Effector memory CD4-positive, alpha-beta T cell (primary cell): ENCODE results near the gene NKG7.
A peak's percentile ranks its signal among the peaks of the same experiment; 100 is the strongest.

Experiments
- DNase-seq, 3 donors: peaks; one replicate each; pipeline ENCODE4 v3.0.0-alpha.2; 2020
- H3K27ac ChIP-seq: 2 replicates; pipeline ENCODE4 v1.7.0; 2013; ENCODE audit warnings: mild to moderate bottlenecking, low read length, moderate library complexity; ENCODE audit not compliant: insufficient read depth, poor library complexity, severe bottlenecking
- H3K27me3 ChIP-seq: replicated peaks from 2 replicates; pipeline ENCODE4 v1.7.0; 2013; ENCODE audit warnings: mild to moderate bottlenecking, low read length; ENCODE audit not compliant: insufficient read depth, control insufficient read depth, poor library complexity, severe bottlenecking
- H3K36me3 ChIP-seq: 2 replicates; pipeline ENCODE4 v1.7.0; 2013; ENCODE audit warnings: mild to moderate bottlenecking, low read length, moderate library complexity; ENCODE audit not compliant: control insufficient read depth, insufficient read depth
- H3K4me1 ChIP-seq: 2 replicates; pipeline ENCODE4 v1.7.0; 2013; ENCODE audit warnings: low read length, mild to moderate bottlenecking; ENCODE audit not compliant: control insufficient read depth, insufficient read depth, poor library complexity, severe bottlenecking
- H3K4me3 ChIP-seq: 2 replicates; pipeline ENCODE4 v1.7.0; 2013; ENCODE audit warnings: low read length, low read depth, mild to moderate bottlenecking; ENCODE audit not compliant: insufficient read depth, poor library complexity, severe bottlenecking
- H3K9me3 ChIP-seq: 2 replicates; pipeline ENCODE4 v1.7.0; 2013; ENCODE audit warnings: mild to moderate bottlenecking, low read length, moderate library complexity; ENCODE audit not compliant: control insufficient read depth

NKG7 gene

DNA sequence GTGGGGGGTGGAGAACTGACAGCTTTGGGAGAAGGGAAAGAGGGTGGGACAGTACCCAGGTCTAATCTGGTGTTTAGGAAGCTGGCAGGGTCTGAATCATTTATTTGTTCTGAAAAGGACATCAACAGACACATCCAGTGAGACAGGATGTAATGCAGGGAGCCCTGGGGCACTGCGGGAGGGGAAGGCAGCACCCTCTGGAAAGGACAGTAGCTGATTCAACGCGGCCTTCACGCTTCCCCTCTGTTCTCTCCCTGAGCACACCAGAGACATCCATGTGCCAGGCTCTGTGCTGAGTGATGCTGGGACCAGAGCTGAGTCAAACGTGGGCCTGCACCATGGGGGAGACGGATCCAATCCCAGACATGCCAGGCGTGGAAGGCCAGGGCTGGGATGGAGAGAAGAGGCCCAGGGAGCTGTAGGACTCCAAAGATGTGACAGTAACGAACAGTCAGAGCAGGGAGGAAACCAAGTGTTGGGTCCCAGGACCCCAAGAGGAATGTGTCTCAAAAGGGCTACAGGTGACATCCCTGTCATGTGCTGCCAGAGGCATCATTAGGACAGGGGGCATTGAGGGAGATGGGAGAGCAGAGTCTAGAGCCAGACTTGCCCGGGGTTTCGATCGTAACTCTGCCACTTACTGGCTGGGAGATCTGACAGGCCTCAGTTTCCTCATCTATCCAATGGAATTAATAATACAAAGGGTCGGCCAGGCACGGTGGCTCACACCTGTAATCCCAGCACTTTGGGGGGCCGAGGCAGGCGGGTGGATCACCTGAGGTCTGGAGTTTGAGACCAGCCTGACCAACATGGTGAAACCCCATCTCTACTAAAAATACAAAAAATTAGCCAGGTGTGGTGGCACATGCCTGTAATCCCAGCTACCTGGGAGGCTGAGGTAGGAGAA, 8.0 kb downstream of the NKG7 start:
- peaks cover 26% of the 10 kb centered on the region for H3K4me1 ChIP-seq
- no peak overlapping the region for H3K4me3 ChIP-seq
- no peaks in the 10 kb centered on the region for H3K9me3 ChIP-seq
- H3K27ac ChIP-seq, result no peak overlapping the region
- DNase-seq, result no peak
- no peaks in the 10 kb centered on the region for H3K36me3 ChIP-seq
- H3K27me3 ChIP-seq, result no peaks in the 10 kb centered on the region

DNA sequence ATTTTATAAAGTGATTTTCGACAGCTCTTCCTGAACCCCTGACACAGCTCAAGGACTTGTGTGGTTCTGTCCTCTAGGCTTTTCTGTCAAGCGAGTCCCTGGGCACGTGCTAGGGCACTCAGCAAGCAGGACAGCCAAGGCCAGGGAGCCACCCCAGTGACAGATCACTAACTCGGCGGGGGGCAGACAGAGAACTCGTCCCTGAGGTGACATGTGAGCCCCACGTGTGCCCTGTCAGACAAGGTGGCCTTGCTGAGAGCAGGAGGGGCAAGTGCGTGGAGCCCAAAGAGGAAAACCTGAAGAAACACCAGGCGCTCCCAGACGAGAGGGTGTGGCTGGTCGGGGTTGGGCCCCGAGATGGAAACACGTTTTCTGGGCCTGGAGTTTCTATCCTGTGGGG, 11.2 kb downstream of the NKG7 start:
- Histone ChIP-seq H3K27ac (no peak overlapping the region), H3K4me1 (peaks cover 10% of the 10 kb centered on the region), H3K9me3 (no peaks in the 10 kb centered on the region), H3K27me3 (no peaks in the 10 kb centered on the region), H3K36me3 (no peaks in the 10 kb centered on the region), H3K4me3 (no peak overlapping the region)
- DNase-seq, result no peak

DNA sequence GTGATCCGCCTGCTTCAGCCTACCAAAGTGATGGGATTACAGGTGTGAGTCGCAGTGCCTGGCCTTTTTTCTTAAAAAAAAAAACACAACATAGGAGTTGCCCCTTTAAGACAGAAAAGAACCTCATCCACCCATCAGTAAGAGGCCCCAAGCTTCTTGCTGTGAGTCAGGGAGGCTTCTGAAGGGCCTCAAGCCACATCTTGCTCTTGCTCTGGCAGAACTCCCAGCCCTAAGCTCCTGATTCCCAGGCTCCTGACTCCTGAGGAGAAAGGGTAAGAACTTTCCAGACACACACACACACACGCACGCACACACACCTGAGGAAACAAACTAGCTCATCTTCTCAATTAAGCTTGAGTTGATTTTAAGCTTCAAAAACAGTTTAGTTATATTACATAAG, 13.2 kb downstream of the NKG7 start:
- Histone ChIP-seq H3K36me3 (no peaks in the 10 kb centered on the region), H3K4me1 (peaks cover 4% of the 10 kb centered on the region), H3K27me3 (no peaks in the 10 kb centered on the region), H3K4me3 (no peak overlapping the region), H3K27ac (no peak overlapping the region), H3K9me3 (no peaks in the 10 kb centered on the region)
- DNase-seq, result no peak

DNA sequence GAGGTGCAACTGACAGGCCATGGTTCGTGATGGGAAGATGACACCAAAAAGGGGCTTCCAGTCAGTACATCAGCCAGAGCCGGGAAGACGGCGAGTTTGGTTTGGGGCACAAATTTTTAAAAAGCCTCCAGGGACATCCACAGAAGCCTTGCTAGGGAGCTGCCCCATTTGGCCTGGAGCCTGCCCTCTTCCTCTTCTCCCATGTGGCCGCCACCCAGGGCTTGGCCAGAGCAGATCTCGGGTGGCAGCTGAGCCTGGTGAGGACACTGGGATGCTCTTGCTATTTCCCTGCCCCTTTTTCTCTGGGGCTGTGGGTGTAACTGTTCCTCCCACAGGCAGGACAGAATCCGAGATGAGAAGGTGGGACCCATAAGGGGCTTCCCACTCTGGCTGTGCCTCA, 14.5 kb downstream of the NKG7 start:
- Histone ChIP-seq H3K4me1 (peaks cover 8% of the 10 kb centered on the region), H3K9me3 (no peaks in the 10 kb centered on the region), H3K27me3 (no peaks in the 10 kb centered on the region), H3K4me3 (no peak overlapping the region), H3K27ac (no peak overlapping the region), H3K36me3 (no peaks in the 10 kb centered on the region)
- DNase-seq, result no peak

DNA sequence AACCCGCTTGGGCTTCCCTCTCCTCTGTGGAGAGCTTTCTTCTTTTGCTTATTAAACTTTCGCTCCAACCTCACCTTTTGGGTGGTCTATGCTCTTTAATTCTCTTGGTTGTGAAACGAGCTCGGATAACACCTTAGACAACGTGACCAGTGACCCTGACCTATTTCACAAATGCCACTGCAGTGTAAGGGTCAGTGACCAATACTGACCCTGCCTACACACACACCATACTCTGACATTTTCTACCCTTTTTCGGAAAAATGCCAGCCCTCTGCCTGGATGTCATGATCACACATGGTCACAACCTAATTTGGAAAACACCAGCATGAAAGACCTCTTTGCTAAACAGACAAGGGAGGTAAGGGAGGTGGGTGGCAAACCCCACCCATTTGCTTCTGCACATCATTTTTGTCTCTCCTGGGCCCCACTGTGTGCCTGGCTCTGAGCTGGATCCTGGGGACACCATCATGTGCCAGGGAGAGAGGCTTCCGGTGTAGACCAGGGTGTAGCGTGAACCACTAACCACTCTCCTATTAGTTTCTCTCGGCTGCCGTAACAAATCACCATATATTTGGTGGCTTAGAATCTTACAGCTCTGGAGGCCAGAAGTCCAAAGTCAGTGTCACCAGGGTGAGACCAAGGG, 16.2 kb downstream of the NKG7 start:
- Histone ChIP-seq H3K4me3 (no peak overlapping the region), H3K27me3 (no peaks in the 10 kb centered on the region), H3K36me3 (peaks cover 6% of the 10 kb centered on the region), H3K27ac (no peak overlapping the region), H3K4me1 (peaks cover 8% of the 10 kb centered on the region), H3K9me3 (no peaks in the 10 kb centered on the region)
- no peak for DNase-seq

DNA sequence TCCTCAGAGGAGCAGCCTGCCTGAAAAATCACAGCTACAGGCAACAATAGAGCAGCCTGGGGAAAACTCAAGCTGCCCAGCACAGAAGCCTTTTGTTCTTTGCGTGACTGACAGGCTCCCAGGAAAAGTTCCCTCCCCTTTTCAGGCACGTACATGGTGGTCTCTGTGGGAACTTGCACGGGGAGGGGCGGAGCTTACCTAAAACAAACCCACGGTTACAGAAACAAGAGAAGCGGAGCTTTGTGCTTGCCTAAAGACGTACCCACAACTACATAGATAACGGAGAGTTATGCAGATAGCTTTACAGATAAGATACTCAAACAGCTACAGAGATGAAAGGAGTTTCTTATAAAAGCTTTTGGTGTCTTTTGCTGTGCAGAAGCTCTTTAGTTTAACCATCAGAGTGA, 17.7 kb downstream of the NKG7 start:
- Histone ChIP-seq H3K27me3 (no peaks in the 10 kb centered on the region), H3K4me1 (peaks cover 8% of the 10 kb centered on the region), H3K27ac (no peak overlapping the region), H3K4me3 (no peak overlapping the region), H3K9me3 (no peaks in the 10 kb centered on the region), H3K36me3 (peaks cover 16% of the 10 kb centered on the region)
- DNase-seq, result peak in 1 of 3 donors; percentile 12

DNA sequence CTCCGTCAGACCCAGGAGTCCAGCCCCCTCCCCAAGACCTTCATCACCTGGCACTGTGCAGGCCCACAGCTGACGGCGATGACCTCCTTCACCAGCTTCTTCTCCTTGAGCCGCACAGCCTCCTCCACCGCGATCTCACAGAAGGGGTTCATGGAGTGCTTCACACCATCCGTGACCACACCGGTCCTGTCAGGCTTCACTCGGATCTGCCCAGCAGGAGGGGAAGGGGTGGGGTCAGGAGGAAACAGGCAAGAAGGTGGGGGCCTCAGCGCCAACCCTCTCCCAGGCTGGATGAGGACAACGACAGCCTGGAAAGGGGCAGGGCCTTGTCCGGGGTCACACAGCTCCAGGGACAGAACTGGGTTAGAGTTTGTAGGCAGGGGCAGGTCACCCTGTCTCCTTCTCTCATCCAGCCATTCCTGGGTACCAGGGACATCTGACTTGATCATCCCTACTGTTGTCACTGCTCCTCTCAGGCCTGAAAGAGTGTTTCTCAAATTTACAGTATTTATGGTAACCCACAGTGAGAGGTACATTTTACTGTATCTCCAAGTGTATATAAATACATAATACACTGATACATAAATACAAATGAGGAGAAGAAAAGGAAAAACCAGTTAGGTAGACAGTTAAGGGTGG, 18.2 kb downstream of the NKG7 start:
- Histone ChIP-seq H3K27me3 (no peaks in the 10 kb centered on the region), H3K36me3 (peaks cover 18% of the 10 kb centered on the region), H3K9me3 (no peaks in the 10 kb centered on the region), H3K27ac (no peak overlapping the region), H3K4me3 (no peak overlapping the region), H3K4me1 (peaks cover 8% of the 10 kb centered on the region)
- DNase-seq, result no peak

DNA sequence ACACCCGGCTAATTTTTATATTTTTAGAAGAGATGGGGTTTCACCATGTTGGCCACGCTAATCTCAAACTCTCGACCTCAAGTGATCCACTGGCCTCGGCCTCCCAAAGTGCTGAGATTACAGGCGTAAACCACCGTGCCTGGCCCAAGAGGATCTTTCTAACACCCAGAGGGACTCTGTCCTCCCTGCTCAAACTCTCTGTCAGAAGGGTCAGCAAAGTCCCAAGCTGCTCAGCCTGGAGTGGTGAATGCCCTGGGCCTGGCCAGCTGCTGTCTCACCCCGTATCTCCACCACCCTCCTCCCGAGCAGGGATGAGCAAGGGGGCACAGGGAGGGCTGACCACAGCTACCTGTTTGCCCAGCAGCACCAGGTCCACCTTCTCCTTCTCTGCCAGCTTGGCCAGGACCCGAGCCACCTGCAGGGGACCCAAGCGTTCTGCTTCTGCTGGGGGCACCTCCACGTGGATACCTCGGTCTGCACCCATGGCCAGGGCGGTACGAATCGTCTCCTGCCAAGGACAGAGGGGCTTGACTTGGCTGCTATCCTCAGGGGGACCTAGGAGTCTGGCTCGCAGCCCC, 19.6 kb downstream of the NKG7 start:
- H3K4me3 ChIP-seq, result no peak overlapping the region
- peaks cover 18% of the 10 kb centered on the region for H3K36me3 ChIP-seq
- peaks cover 8% of the 10 kb centered on the region for H3K4me1 ChIP-seq
- DNase-seq, result no peak
- no peaks in the 10 kb centered on the region for H3K27me3 ChIP-seq
- H3K9me3 ChIP-seq, result no peaks in the 10 kb centered on the region
- no peak overlapping the region for H3K27ac ChIP-seq

DNA sequence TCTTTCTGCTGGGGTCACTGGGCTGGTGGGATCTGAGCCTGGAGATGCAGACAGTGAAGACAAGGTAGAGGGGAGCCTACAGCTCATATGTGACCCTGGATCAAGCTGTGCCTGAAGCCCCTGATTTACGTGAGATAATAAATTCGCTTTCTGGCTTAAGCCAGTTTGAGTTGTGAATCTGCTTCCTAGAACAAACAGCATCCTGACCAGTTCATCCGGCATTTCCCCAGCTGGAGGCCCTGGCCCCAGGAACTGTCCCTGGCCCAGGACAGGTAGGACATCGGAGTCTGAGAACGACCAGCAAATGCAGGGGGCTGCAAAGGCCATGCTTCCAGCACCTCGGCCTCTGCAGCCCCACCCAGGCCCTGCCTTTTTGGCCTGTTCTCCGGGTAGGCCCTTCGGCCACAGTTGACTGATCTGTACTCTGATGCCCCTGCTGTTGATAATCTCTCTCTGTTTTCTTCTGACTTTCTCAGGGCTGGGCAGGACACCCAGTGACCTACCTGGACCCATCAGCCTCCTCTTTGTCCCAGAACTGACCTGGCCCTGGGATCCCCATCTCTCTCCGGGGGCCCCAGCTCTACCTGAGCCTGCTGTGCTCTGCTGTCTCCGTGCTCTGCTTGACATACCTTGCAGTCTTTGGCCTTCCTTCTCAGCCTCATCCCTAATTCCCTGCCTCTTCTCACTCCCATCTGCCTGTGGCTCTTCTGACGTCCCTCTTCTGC, 21.0 kb downstream of the NKG7 start:
- Histone ChIP-seq H3K9me3 (no peaks in the 10 kb centered on the region), H3K4me3 (no peak overlapping the region), H3K36me3 (peaks cover 18% of the 10 kb centered on the region), H3K27me3 (no peaks in the 10 kb centered on the region), H3K27ac (no peak overlapping the region), H3K4me1 (peaks cover 8% of the 10 kb centered on the region)
- no peak for DNase-seq
